GM19372 (cell line): Measurements from ENCODE around the gene HTRA3.

Source experiments
- ATAC-seq: cut with Tn5 transposase; IDR thresholded peaks from one replicate; pipeline ENCODE4 v1.9.1; 2021; ENCODE audit warnings: mild to moderate bottlenecking, low read depth, moderate library complexity; ENCODE audit not compliant: unreplicated experiment

Gene HTRA3

GRCh38 chr4:8351931-8352367 is 82.4 kb downstream of the HTRA3 start:
- ATAC-seq, result no peak

- no peak for ATAC-seq
Observed at GRCh38 chr4:8352368-8353157, 83.0 kb downstream of the HTRA3 start.

GRCh38 chr4:8353158-8353669 is 83.7 kb downstream of the HTRA3 start:
- no peak for ATAC-seq

- no peak for ATAC-seq
Observed at GRCh38 chr4:8353912-8354453, 84.4 kb downstream of the HTRA3 start.

- ATAC-seq, result no peak
Observed at GRCh38 chr4:8355306-8355705, 85.8 kb downstream of the HTRA3 start.

GRCh38 chr4:8355864-8356565 is 86.5 kb downstream of the HTRA3 start:
- ATAC-seq, result no peak
